ENCODE results near the gene CCPG1. TPM values are rescaled to one million over a fixed set of nuclear protein-coding genes. Genes with fewer than 3 reads are reported as not detected.

Gene CCPG1
- total RNA-seq, 1 donor from 2014 or later: 44.5 TPM

DNA sequence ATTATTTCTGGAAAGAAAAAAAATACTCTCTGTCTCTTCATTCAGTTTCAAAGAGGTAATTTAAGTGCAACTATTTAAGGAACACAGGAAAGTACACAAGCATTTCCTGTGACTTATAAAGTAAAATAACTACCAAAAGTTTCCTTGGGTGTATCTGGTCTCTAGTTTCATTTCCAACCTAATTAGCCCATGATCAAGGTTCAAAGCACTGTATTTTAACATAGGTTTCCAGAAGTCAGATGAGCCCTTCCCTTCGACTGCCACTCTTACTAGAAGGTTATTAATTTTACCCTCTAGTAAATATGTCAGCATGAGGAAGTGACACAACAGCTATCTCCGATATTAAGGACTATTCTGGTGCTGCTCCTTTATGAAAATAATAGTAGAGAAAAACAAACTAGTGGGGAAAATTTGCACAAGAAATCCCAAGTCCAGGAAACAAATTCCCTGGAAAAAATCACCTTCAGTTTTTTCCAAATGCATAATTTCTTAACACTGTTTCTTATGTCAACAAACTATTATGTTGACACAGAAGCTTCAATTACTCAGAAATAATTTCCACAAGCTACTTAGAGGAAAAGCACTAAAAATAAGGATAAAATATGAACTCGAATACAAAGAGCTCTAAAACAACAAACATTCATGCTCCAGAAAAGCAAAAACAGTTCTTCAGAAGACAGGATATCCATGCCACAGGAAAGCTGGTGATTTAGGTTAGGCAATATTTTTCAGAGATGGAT lies 35.3 kb downstream of the CCPG1 start:
- H3K36me3 ChIP-seq: peaks cover 37 to 54% of the 10 kb centered on the region in 2 donors
- peak overlapping the region; percentile 14 to 51 for H3K27ac ChIP-seq
- no peak for DNase-seq (ENCODE audit: low spot score in 2 of 2)
- H3K27me3 ChIP-seq: no peaks in the 10 kb centered on the region
- peaks cover 0 to 5% of the 10 kb centered on the region in 2 donors for H3K4me1 ChIP-seq
- intact Hi-C loops (cut with DNase I): no loop called here
- no peaks in the 10 kb centered on the region for H3K9me3 ChIP-seq
- TF ChIP-seq, protein P1, sequence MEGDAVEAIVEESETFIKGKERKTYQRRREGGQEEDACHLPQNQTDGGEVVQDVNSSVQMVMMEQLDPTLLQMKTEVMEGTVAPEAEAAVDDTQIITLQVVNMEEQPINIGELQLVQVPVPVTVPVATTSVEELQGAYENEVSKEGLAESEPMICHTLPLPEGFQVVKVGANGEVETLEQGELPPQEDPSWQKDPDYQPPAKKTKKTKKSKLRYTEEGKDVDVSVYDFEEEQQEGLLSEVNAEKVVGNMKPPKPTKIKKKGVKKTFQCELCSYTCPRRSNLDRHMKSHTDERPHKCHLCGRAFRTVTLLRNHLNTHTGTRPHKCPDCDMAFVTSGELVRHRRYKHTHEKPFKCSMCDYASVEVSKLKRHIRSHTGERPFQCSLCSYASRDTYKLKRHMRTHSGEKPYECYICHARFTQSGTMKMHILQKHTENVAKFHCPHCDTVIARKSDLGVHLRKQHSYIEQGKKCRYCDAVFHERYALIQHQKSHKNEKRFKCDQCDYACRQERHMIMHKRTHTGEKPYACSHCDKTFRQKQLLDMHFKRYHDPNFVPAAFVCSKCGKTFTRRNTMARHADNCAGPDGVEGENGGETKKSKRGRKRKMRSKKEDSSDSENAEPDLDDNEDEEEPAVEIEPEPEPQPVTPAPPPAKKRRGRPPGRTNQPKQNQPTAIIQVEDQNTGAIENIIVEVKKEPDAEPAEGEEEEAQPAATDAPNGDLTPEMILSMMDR (IDR thresholded peaks at IDR 0.05): no peak
- no peak overlapping the region for H3K4me3 ChIP-seq

DNA sequence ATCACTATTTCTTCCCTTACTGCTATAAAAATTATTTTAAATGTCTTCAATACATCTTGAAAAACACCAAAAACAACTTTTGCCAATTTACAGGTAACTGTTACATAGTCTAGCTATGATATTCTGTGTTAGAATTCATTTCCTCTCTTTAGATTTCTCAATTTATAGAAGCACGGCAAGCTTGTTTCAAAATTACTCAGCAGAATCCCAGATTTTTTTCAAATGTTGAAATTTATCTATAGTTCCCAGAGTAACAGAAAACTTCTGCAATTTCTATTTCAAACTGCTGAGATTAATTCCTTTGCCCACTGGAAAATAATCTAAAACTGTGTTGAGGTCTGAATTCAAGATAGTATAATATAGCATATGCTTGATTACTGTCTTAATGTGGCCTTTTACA lies 41.2 kb downstream of the CCPG1 start:
- no peak for DNase-seq (ENCODE audit: low spot score in 2 of 2)
- H3K4me1 ChIP-seq: no peaks in the 10 kb centered on the region
- H3K4me3 ChIP-seq: no peak overlapping the region
- intact Hi-C loops (cut with DNase I): no loop called here
- no peaks in the 10 kb centered on the region for H3K27me3 ChIP-seq
- H3K9me3 ChIP-seq: no peaks in the 10 kb centered on the region
- peaks cover 27 to 54% of the 10 kb centered on the region in 2 donors for H3K36me3 ChIP-seq
- no peak overlapping the region for H3K27ac ChIP-seq
- TF ChIP-seq, protein P1 (IDR thresholded peaks at IDR 0.05): no peak

DNA sequence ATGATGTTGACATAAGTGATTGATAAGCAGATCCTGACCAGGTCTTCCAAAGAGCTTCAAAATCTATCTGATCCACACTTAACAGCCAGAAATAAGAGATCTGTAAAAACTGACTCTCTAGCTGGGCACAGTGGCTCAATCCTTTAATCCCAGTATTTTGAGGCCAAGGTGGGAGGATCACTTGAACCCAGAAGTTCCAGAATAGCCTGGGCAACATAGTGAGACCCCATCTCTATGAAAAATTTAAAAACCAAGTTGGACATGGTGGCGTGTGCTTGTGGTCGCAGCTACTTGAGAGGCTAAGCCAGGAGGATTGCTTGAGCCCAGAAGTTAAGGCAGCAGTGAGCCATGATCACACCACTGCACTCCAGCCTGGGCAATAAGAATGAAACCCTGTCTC lies 45.5 kb downstream of the CCPG1 start:
- TF ChIP-seq, protein P1 (IDR thresholded peaks at IDR 0.05): no peak
- Histone ChIP-seq H3K4me3 (no peak overlapping the region), H3K27ac (no peak overlapping the region), H3K4me1 (no peaks in the 10 kb centered on the region), H3K27me3 (no peaks in the 10 kb centered on the region), H3K36me3 (peaks cover 10 to 27% of the 10 kb centered on the region in 2 donors), H3K9me3 (no peaks in the 10 kb centered on the region)
- intact Hi-C loops (cut with DNase I): no loop called here
- DNase-seq (ENCODE audit: low spot score in 2 of 2): no peak

DNA sequence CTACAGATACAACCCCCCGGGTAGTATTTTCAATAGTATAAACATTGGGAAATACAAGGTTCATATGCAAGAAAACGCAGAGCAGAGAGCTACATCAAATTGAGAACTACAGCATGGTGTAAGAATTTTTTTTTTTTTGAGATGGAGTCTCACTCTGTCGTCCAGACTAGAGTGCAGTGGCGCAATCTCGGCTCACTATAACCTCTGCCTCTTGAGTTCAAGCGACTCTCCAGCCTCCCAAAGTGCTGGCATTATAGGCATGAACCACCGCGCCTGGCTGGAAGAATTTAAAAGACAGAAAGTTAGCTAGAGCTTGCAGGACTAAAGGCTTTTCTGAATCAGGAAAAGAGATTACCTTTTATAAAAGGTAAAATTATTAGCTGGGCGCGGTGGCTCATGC lies 47.1 kb downstream of the CCPG1 start:
- TF ChIP-seq, protein P1 (IDR thresholded peaks at IDR 0.05): no peak
- Histone ChIP-seq H3K27me3 (no peaks in the 10 kb centered on the region), H3K4me1 (no peaks in the 10 kb centered on the region), H3K36me3 (peaks cover 10 to 30% of the 10 kb centered on the region in 2 donors), H3K27ac (no peak overlapping the region), H3K4me3 (no peak overlapping the region), H3K9me3 (no peaks in the 10 kb centered on the region)
- DNase-seq (ENCODE audit: low spot score in 2 of 2): no peak
- intact Hi-C loops (cut with DNase I): no loop called here

DNA sequence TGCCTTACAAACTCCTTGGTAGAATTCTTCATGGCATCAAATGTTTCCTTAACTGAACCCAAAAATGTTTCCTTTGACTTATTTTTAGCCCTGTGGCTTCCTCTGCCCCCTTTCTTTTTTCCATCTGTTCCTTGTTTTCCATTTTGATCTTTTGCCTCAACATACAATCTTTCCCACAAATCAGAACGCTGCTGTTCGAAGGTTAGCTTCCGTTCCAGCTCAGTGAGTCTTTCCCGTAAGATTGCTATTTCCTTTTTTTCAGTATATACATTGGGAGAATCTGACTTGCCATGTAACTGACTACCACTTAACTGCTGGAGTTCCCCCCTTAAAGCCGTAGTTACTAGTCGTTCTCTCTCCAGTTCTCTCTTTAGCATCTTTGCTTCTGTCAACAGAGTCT lies 47.9 kb downstream of the CCPG1 start:
- Histone ChIP-seq H3K4me1 (no peaks in the 10 kb centered on the region), H3K27ac (peak overlapping the region; percentile 23 to 63), H3K4me3 (no peak overlapping the region), H3K9me3 (no peaks in the 10 kb centered on the region), H3K36me3 (peaks cover 10 to 28% of the 10 kb centered on the region in 2 donors), H3K27me3 (no peaks in the 10 kb centered on the region)
- DNase-seq (ENCODE audit: low spot score in 2 of 2): no peak
- TF ChIP-seq, protein P1 (IDR thresholded peaks at IDR 0.05): no peak
- intact Hi-C loops (cut with DNase I): no loop called here

All from ascending aorta (tissue), 2 donors.